Body of pancreas (tissue), 4 donors: ENCODE measurements around the gene HERC2.

Source experiments
- POLR2A ChIP-seq, 3 donors: fragments of 450-650 bp; IDR thresholded peaks; one replicate each; pipeline ENCODE4 v1.6.1; 2016; ENCODE audit warnings: antibody characterized with exemption in 3 of 3, mild to moderate bottlenecking in 2 of 3
- TF ChIP-seq, protein P1 (sequence below), 7 experiments: fragments of 450-650 bp in 4 of 7; fragments of 200-600 bp in 3 of 7; sonication (generic) in 3 of 7; IDR thresholded peaks; one replicate each; pipeline ENCODE4 v1.5.1; 2016 to 2019; ENCODE audit warnings: antibody characterized with exemption in 7 of 7

DNA sequence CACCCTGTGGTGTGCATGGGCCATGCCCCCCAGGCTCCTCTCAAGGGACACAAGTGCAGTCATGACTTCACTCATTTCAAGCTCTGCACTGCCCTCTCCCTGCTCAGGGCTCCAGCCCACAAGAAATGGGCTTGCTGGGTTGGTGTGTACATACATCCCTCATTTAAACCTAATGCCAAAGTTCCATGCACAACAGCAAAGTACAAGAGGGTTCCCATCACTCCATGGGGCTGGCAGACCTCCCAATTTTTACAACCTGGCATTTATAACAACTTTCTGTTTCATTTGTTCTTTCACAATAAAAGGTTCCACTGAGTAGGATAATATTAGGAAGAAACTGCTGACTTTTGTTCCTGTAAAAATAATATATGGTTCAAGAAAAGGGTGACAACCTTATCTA is 54.3 kb downstream of the HERC2 start:
- TF ChIP-seq POLR2A (IDR thresholded peaks at IDR 0.05) = no peak
- TF ChIP-seq, protein P1, sequence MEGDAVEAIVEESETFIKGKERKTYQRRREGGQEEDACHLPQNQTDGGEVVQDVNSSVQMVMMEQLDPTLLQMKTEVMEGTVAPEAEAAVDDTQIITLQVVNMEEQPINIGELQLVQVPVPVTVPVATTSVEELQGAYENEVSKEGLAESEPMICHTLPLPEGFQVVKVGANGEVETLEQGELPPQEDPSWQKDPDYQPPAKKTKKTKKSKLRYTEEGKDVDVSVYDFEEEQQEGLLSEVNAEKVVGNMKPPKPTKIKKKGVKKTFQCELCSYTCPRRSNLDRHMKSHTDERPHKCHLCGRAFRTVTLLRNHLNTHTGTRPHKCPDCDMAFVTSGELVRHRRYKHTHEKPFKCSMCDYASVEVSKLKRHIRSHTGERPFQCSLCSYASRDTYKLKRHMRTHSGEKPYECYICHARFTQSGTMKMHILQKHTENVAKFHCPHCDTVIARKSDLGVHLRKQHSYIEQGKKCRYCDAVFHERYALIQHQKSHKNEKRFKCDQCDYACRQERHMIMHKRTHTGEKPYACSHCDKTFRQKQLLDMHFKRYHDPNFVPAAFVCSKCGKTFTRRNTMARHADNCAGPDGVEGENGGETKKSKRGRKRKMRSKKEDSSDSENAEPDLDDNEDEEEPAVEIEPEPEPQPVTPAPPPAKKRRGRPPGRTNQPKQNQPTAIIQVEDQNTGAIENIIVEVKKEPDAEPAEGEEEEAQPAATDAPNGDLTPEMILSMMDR (IDR thresholded peaks at IDR 0.05) = no peak
